OCI-LY7 (cell line): ENCODE measurements around the gene PNRC2.

Source experiments
- EZH2phosphoT487 ChIP-seq: fragments of 200-600 bp; sonication (generic); IDR thresholded peaks from 2 replicates; pipeline ENCODE4 v1.6.1; 2018; ENCODE audit warnings: low read depth, borderline replicate concordance, mild to moderate bottlenecking, mixed run types, antibody characterized with exemption, low read length, moderate library complexity, mixed read lengths
- TF ChIP-seq, protein P1 (sequence below): fragments of 200-600 bp; sonication (generic); conservative IDR thresholded peaks from 2 replicates; pipeline ENCODE4 v1.5.1; 2014; ENCODE audit warnings: mild to moderate bottlenecking, antibody characterized with exemption, low read length, moderate library complexity, mixed read lengths

DNA sequence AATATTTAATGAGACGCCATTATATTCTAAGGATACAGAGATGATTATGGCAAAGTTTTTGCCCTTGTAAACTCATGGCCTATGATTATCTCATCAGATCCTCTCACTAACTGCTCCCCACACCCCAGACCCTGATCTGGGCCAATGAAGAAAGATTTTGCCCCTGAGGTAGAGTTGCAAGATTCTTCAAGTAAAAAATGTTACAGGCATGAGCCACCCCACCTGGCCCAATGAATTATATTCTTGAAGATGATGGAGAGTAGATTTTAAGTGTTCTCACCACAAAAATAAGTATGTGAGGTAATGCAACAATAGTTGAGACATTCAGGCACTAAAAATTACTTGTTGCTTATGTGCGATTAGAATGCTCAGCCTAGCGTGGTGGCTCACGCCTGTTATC is 44.7 kb upstream of the PNRC2 start:
- TF ChIP-seq, protein P1, sequence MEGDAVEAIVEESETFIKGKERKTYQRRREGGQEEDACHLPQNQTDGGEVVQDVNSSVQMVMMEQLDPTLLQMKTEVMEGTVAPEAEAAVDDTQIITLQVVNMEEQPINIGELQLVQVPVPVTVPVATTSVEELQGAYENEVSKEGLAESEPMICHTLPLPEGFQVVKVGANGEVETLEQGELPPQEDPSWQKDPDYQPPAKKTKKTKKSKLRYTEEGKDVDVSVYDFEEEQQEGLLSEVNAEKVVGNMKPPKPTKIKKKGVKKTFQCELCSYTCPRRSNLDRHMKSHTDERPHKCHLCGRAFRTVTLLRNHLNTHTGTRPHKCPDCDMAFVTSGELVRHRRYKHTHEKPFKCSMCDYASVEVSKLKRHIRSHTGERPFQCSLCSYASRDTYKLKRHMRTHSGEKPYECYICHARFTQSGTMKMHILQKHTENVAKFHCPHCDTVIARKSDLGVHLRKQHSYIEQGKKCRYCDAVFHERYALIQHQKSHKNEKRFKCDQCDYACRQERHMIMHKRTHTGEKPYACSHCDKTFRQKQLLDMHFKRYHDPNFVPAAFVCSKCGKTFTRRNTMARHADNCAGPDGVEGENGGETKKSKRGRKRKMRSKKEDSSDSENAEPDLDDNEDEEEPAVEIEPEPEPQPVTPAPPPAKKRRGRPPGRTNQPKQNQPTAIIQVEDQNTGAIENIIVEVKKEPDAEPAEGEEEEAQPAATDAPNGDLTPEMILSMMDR, result no peak
- no peak for TF ChIP-seq EZH2phosphoT487
